AG04450 (cell line): ENCODE results near the gene ACADM. TPM values are rescaled to one million over a fixed set of nuclear protein-coding genes. Genes with fewer than 3 reads are reported as not detected.
"Not testable (repeated sequence)": the region's sequence is repeated elsewhere in the genome, so short reads cannot be mapped to it uniquely, and the experiment has no call there.

Source experiments
- CTCF ChIA-PET: fragments of 300-600, 350-600 bp; formaldehyde crosslinking; extraction: SDS; loops from one replicate; lab custom pipeline; 2022; ENCODE audit warnings: antibody characterized with exemption, inconsistent platforms; lab: Charles Lee
- POLR2A ChIA-PET: fragments of 350-600 bp; formaldehyde crosslinking; extraction: SDS; loops from one replicate; lab custom pipeline; 2021; ENCODE audit warnings: antibody characterized with exemption, inconsistent platforms; lab: Yijun Ruan, JAX
- DNase-seq: peaks from one replicate; pipeline ENCODE4 v3.0.0-alpha.2; 2011; ENCODE audit warnings: low read depth, low spot score
- H3K27ac ChIP-seq: one replicate; pipeline ENCODE4 v1.5.1; 2012; ENCODE audit warnings: low read depth, low read length, control low read depth
- H3K27me3 ChIP-seq: one replicate; pipeline ENCODE4 v1.6.0; 2012; ENCODE audit warnings: low read length; ENCODE audit not compliant: control insufficient read depth, insufficient read depth
- H3K4me3 ChIP-seq: 2 replicates; pipeline ENCODE4 v1.5.1; 2011; ENCODE audit warnings: mild to moderate bottlenecking, low read depth, low read length, control low read depth
- H3K9me3 ChIP-seq: 2 replicates; pipeline ENCODE4 v1.5.1; 2012; ENCODE audit warnings: low read length; ENCODE audit not compliant: control insufficient read depth, insufficient read depth
- polyA plus RNA-seq: library from polyadenylated mRNA; depleted of rRNA; stranded (reverse); fragments of >200 nt; gene quantifications from 2 replicates; pipeline ENCODE4 v1.2.3, GENCODE V29; 2011
- TF ChIP-seq, protein P1 (sequence below): IDR thresholded peaks from 2 replicates; pipeline ENCODE4 v1.5.1; 2011; ENCODE audit warnings: low read depth, low read length, control low read depth, inconsistent platforms

ACADM gene
- polyA plus RNA-seq, 1 experiment = 43.2 TPM

DNA sequence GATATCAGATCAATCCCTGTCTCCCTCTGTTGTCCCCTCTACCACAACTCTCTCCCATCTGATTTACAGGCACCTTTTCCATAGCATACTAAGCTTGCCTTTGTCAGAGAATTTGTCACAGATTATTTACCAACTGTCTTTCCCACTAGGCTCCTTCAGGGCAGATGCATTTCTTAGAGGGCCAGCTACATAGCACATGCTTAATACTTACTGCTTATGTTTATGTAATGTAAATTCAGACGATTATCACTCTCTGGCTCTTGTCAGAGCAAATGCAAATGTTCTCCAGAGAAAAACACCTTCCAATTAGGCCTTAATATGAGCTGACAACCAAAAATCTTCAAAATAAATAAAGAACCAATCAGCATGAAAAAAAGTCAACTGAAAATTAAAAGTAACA lies 46.3 kb downstream of the ACADM start:
- Histone ChIP-seq H3K27ac (no peak overlapping the region), H3K9me3 (no peaks in the 10 kb centered on the region), H3K4me3 (no peak overlapping the region), H3K27me3 (no peaks in the 10 kb centered on the region)
- no peak for DNase-seq
- POLR2A ChIA-PET = no interaction called here
- TF ChIP-seq, protein P1, sequence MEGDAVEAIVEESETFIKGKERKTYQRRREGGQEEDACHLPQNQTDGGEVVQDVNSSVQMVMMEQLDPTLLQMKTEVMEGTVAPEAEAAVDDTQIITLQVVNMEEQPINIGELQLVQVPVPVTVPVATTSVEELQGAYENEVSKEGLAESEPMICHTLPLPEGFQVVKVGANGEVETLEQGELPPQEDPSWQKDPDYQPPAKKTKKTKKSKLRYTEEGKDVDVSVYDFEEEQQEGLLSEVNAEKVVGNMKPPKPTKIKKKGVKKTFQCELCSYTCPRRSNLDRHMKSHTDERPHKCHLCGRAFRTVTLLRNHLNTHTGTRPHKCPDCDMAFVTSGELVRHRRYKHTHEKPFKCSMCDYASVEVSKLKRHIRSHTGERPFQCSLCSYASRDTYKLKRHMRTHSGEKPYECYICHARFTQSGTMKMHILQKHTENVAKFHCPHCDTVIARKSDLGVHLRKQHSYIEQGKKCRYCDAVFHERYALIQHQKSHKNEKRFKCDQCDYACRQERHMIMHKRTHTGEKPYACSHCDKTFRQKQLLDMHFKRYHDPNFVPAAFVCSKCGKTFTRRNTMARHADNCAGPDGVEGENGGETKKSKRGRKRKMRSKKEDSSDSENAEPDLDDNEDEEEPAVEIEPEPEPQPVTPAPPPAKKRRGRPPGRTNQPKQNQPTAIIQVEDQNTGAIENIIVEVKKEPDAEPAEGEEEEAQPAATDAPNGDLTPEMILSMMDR = no peak
- CTCF ChIA-PET = no interaction called here

DNA sequence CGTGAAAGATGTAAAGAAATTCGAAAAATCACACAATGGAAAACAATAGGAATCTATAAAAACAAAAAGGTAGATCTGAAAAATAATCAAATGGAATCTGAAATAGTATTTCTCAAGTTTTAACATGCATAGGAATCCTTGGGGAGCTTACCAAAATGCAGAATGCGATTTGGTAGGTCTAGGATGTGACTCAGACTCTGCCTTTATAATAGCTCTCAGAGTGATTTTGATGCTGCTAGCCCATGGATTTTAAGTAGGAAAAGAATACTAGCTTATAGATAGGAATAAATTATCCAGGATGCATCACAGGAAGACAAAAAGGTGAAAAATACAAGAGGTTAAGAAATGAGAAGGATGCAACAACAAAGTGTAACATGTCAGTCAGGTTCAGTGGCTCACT lies 47.5 kb downstream of the ACADM start:
- H3K9me3 ChIP-seq = no peaks in the 10 kb centered on the region
- no peak for DNase-seq
- ChIA-PET POLR2A (no interaction called here), CTCF (no interaction called here)
- H3K27me3 ChIP-seq = no peaks in the 10 kb centered on the region
- H3K4me3 ChIP-seq = no peak overlapping the region
- H3K27ac ChIP-seq = no peak overlapping the region
- TF ChIP-seq, protein P1 = no peak

DNA sequence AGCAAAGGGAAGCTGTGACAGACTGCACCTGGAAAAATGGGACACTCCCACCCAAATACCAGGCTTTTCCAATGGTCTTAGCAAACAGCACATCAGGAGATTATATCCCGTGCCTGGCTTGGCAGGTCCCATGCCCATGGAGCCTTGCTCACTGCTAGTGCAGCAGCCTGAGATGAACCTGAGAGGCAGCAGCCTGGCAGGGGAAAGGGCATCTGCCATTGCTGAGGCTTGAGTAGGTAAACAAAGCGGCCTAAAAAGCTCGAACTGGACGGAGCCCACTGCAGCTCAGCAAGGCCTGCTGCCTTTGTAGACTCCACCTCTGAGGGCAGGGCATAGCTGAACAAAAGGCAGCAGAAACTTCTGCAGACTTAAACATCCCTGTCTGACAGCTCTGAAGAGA lies 53.3 kb downstream of the ACADM start:
- H3K27ac ChIP-seq, H3K27me3 ChIP-seq, CTCF ChIA-PET, H3K4me3 ChIP-seq, H3K9me3 ChIP-seq, POLR2A ChIA-PET, DNase-seq: not testable (repeated sequence)

DNA sequence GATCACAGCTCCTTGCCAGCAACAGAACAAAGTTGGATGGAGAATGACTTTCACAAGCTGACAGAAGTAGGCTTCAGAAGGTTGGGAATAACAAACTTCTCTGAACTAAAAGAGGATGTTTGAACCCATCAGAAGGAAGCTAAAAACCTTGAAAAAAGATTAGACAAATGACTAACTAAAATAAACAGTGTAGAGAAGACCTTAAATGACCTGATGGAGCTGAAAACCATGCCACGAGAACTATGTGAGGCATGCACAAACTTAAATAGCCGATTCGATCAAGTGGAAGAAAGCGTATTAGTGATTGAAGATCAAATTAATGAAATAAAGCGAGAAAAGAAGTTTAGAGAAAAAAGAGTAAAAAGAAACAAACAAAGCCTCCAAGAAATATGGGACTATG lies 54.2 kb downstream of the ACADM start:
- H3K27ac ChIP-seq, H3K4me3 ChIP-seq, DNase-seq, POLR2A ChIA-PET, H3K9me3 ChIP-seq, H3K27me3 ChIP-seq, CTCF ChIA-PET: not testable (repeated sequence)

DNA sequence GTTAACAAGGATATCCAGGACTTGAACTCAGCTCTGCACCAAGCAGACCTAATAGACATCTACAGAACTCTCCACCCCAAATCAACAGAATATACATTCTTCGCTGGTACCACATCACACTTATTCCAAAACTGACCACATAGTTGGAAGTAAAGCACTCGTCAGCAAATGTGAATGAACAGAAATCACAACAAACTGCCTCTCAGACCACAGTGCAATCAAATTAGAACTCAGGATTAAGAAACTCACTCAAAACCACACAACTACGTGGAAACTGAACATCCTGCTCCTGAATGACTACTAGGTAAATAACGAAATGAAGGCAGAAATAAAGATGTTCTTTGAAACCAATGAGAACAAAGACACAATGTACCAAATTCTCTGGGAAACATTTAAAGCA lies 55.7 kb downstream of the ACADM start:
- CTCF ChIA-PET, POLR2A ChIA-PET: not testable (repeated sequence)

DNA sequence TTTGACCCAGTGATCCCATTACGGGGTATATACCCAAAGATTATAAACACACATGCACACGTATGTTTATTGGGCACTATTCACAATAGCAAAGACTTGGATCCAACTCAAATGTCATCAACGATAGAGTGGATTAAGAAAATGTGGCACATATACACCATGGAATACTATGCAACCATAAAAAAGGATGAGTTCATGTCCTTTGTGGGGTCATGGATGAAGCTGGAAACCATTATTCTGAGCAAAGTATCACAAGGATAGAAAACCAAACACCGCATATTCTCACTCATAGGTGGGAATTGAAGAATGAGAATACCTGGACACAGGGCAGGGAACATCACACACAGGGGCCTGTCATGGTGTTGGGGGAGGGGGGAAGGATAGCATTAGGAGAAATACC lies 59.4 kb downstream of the ACADM start:
- H3K4me3 ChIP-seq, DNase-seq, H3K27ac ChIP-seq, H3K27me3 ChIP-seq, H3K9me3 ChIP-seq, POLR2A ChIA-PET, CTCF ChIA-PET: not testable (repeated sequence)

More for the DNA sequence above, 55.7 kb downstream of the ACADM start:
- not testable (repeated sequence) for DNase-seq, H3K4me3 ChIP-seq, H3K27me3 ChIP-seq, H3K27ac ChIP-seq, H3K9me3 ChIP-seq

DNA sequence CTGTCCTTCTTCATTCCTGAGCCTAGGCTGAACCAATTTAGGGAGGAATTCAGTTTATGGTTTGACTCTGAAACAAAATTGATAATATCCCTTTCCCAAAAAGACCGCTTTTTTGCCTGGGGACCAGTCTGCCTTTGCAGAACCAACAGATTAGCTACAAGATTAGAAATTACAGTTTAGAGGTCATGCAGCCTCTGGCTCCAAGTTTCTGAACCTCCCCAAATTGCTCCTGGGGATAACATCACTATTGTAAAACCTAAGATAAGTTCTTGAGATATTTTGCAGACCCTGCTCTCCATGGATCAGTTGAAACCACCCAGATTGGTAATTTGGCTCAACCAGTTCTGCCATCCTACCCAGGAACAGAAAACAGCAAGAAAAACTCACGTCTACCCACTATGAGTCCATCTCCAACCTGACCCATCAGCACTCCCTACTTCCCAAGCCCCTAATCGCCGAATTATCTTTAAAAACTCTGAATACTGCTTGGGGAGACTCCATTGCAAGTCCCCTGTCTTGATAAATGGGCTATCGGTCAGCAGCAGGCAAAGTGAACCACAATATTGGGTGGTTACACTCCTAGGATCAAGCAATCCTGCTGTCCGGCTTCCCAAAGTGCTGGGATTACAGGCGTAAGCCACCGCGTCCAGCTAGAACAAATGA lies 60.9 kb downstream of the ACADM start:
- Histone ChIP-seq H3K27ac (peak overlapping the region; percentile 35), H3K4me3 (peak overlapping the region; percentile 73), H3K27me3 (no peaks in the 10 kb centered on the region), H3K9me3 (no peaks in the 10 kb centered on the region; the same call in 1 of the 2 replicates)
- POLR2A ChIA-PET = interaction anchor here (0.6 to 1.7 kb wide), 7 partner anchors 10 to 26 kb away, joined by 3 to 12 read pairs (median 6); partner anchors contain the start of gene MSH4
- CTCF ChIA-PET = no interaction called here
- no peak for DNase-seq
- TF ChIP-seq, protein P1 = no peak
